Endodermal cell (in vitro differentiated cells): ENCODE measurements around the gene ATRN. TPM values are rescaled to one million over a fixed set of nuclear protein-coding genes. Genes with fewer than 3 reads are reported as not detected.
"Not testable (repeated sequence)": the region's sequence is repeated elsewhere in the genome, so short reads cannot be mapped to it uniquely, and the experiment has no call there.

Experiments
- DNase-seq: peaks from one replicate; pipeline ENCODE4 v3.0.0-alpha.2; 2017
- H3K27ac ChIP-seq: 2 replicates; pipeline ENCODE4 v1.5.1; 2013; ENCODE audit warnings: mild to moderate bottlenecking, low read depth, low read length, moderate library complexity
- H3K27me3 ChIP-seq: 2 replicates; pipeline ENCODE4 v1.6.1; 2013; ENCODE audit warnings: mild to moderate bottlenecking, low read length, moderate library complexity; ENCODE audit not compliant: insufficient read depth, control insufficient read depth, poor library complexity, severe bottlenecking
- H3K36me3 ChIP-seq: 2 replicates; pipeline ENCODE4 v1.7.0; 2013; ENCODE audit warnings: mild to moderate bottlenecking, low read length, moderate library complexity; ENCODE audit not compliant: control insufficient read depth, insufficient read depth
- H3K4me1 ChIP-seq: one replicate; pipeline ENCODE4 v1.7.0; 2013; ENCODE audit warnings: low read length; ENCODE audit not compliant: control insufficient read depth, insufficient read depth
- H3K4me3 ChIP-seq: 2 replicates; pipeline ENCODE4 v1.5.1; 2013; ENCODE audit warnings: mild to moderate bottlenecking, low read length, moderate library complexity
- H3K9ac ChIP-seq: 2 replicates; pipeline ENCODE4 v1.6.1; 2013; ENCODE audit warnings: mild to moderate bottlenecking, low read length, moderate library complexity; ENCODE audit not compliant: poor library complexity, severe bottlenecking; ENCODE audit errors: extremely low read depth
- H3K9me3 ChIP-seq: 2 replicates; pipeline ENCODE4 v1.6.1; 2013; ENCODE audit warnings: mild to moderate bottlenecking, low read length, moderate library complexity; ENCODE audit not compliant: control insufficient read depth
- H3K27ac Mint-ChIP-seq: 2 replicates; pipeline ENCODE4 v1.8.0; 2020; ENCODE audit warnings: mixed read lengths
- H3K27me3 Mint-ChIP-seq: 2 replicates; pipeline ENCODE4 v1.8.0; 2021; ENCODE audit warnings: mild to moderate bottlenecking, mixed read lengths; ENCODE audit not compliant: insufficient read depth
- H3K36me3 Mint-ChIP-seq: 2 replicates; pipeline ENCODE4 v1.8.0; 2020; ENCODE audit warnings: low read depth, mixed read lengths
- H3K4me1 Mint-ChIP-seq: 2 replicates; pipeline ENCODE4 v1.8.0; 2020; ENCODE audit warnings: mixed read lengths
- H3K4me3 Mint-ChIP-seq: 2 replicates; pipeline ENCODE4 v1.8.0; 2020; ENCODE audit warnings: mild to moderate bottlenecking, moderate library complexity, mixed read lengths
- H3K9me3 Mint-ChIP-seq: 2 replicates; pipeline ENCODE4 v1.8.0; 2020; ENCODE audit warnings: mild to moderate bottlenecking, mixed read lengths
- CTCF ChIP-seq: fragments of 200-600 bp; sonication (generic); conservative IDR thresholded peaks from 2 replicates; pipeline ENCODE4 v1.5.0; 2021; ENCODE audit warnings: antibody characterized with exemption, mild to moderate bottlenecking
- WGBS, 2 experiments: methylation state at CpG; one replicate each; pipeline versions ENCODE4 v1.1.5 to v1.1.7; 2013; ENCODE audit warnings: missing lambda C conversion rate in 2 of 2, mixed read lengths in 1 of 2; ENCODE audit not compliant: insufficient coverage in 1 of 2, insufficient read length in 1 of 2; 5-methylcytosine and 5-hydroxymethylcytosine counted together
- total RNA-seq, 2 donors: library from RNA; stranded (reverse); fragmentation: NEBNext Ultra II Directional in 1 of 2; extraction: Animal tissue kit (Norgen Biotek cat#: 25700) in 1 of 2; gene quantifications; 2 replicates in 1 of 2; 3 replicates in 1 of 2; pipeline ENCODE4 v1.2.1, GENCODE V29; 2021

Gene ATRN
- total RNA-seq, 2 donors from 2014 or later: 27.4 to 31.2 TPM

GRCh38 chr20:3515379-3516170, 44.8 kb downstream of the ATRN start:
- Mint-ChIP-seq H3K36me3 (peaks cover 4% of the 10 kb centered on the region), H3K4me1 (no peaks in the 10 kb centered on the region), H3K27me3 (no peaks in the 10 kb centered on the region), H3K9me3 (peaks cover 5% of the 10 kb centered on the region), H3K4me3 (no peak overlapping the region), H3K27ac (no peak overlapping the region)
- no peaks in the 10 kb centered on the region for H3K4me1 ChIP-seq
- no peak overlapping the region for H3K9ac ChIP-seq
- 94 to 100% methylated on average over 1 to 2 of the region's 3 CpGs for WGBS, 2 experiments
- no peaks in the 10 kb centered on the region for H3K27me3 ChIP-seq
- no peak for TF ChIP-seq CTCF
- H3K9me3 ChIP-seq: no peaks in the 10 kb centered on the region
- H3K27ac ChIP-seq: no peak overlapping the region
- no peak overlapping the region for H3K4me3 ChIP-seq
- no peak for DNase-seq
- H3K36me3 ChIP-seq: no peaks in the 10 kb centered on the region

- H3K4me3 ChIP-seq: no peak overlapping the region
- no peaks in the 10 kb centered on the region for H3K27me3 ChIP-seq
- peaks cover 23% of the 10 kb centered on the region for H3K9me3 ChIP-seq
- H3K4me1 Mint-ChIP-seq: no peaks in the 10 kb centered on the region
- H3K9me3 Mint-ChIP-seq: peaks cover 45% of the 10 kb centered on the region
- H3K36me3 Mint-ChIP-seq: peaks cover 21% of the 10 kb centered on the region
- no peak for TF ChIP-seq CTCF
- no peak overlapping the region for H3K27ac Mint-ChIP-seq
- no peaks in the 10 kb centered on the region for H3K36me3 ChIP-seq
- whole genome bisulfite sequencing, 2 experiments: 89 to 92% methylated on average over 4 to 5 of the region's 5 CpGs
- no peaks in the 10 kb centered on the region for H3K27me3 Mint-ChIP-seq
- H3K4me3 Mint-ChIP-seq: no peak overlapping the region
- H3K27ac ChIP-seq: no peak overlapping the region
- no peaks in the 10 kb centered on the region for H3K4me1 ChIP-seq
- DNase-seq: no peak
- no peak overlapping the region for H3K9ac ChIP-seq
Measured at GRCh38 chr20:3521852-3522740, 51.3 kb downstream of the ATRN start.

GRCh38 chr20:3524696-3525095, 53.9 kb downstream of the ATRN start:
- not testable (repeated sequence) for H3K27me3 Mint-ChIP-seq, H3K4me3 Mint-ChIP-seq, H3K4me1 Mint-ChIP-seq, H3K4me1 ChIP-seq, H3K27me3 ChIP-seq, DNase-seq, H3K9ac ChIP-seq, H3K27ac Mint-ChIP-seq, H3K4me3 ChIP-seq, H3K27ac ChIP-seq, H3K36me3 ChIP-seq
- peaks cover 23% of the 10 kb centered on the region for H3K9me3 ChIP-seq
- Mint-ChIP-seq H3K9me3 (peaks cover 45% of the 10 kb centered on the region), H3K36me3 (peaks cover 21% of the 10 kb centered on the region)
- 89 to 93% methylated on average over 3 to 5 of the region's 5 CpGs for WGBS, 2 experiments
